ENCODE measurements around the gene LDLRAD3.

The LDLRAD3 gene

GRCh38 chr11:36216061-36216615, 272.3 kb downstream of the LDLRAD3 start:
- no peak for DNase-seq

- no peak for DNase-seq
Observed at GRCh38 chr11:36218283-36218921, 274.5 kb downstream of the LDLRAD3 start.

- no peak for DNase-seq
Observed at GRCh38 chr11:36219996-36220395, 276.1 kb downstream of the LDLRAD3 start.

GRCh38 chr11:36222831-36223635, 279.2 kb downstream of the LDLRAD3 start:
- no peak for DNase-seq

- no peak for DNase-seq
Observed at GRCh38 chr11:36224209-36224882, 280.5 kb downstream of the LDLRAD3 start.

- no peak for DNase-seq
Observed at GRCh38 chr11:36227044-36227443, 283.2 kb downstream of the LDLRAD3 start.

- no peak for DNase-seq
Observed at GRCh38 chr11:36228689-36229088, 284.8 kb downstream of the LDLRAD3 start.

GRCh38 chr11:36229091-36229705, 285.3 kb downstream of the LDLRAD3 start:
- no peak for DNase-seq

- DNase-seq, result no peak
Observed at GRCh38 chr11:36230779-36231699, 287.2 kb downstream of the LDLRAD3 start.

- no peak for DNase-seq
Observed at GRCh38 chr11:36233204-36233603, 289.3 kb downstream of the LDLRAD3 start.

GRCh38 chr11:36234825-36235224, 291.0 kb downstream of the LDLRAD3 start:
- DNase-seq, result no peak

- no peak for DNase-seq
Observed at GRCh38 chr11:36235750-36236149, 291.9 kb downstream of the LDLRAD3 start.

- no peak for DNase-seq
Observed at GRCh38 chr11:36237391-36237790, 293.5 kb downstream of the LDLRAD3 start.

GRCh38 chr11:36238036-36238631, 294.3 kb downstream of the LDLRAD3 start:
- no peak for DNase-seq

GRCh38 chr11:36238881-36239280, 295.0 kb downstream of the LDLRAD3 start:
- no peak for DNase-seq

- no peak for DNase-seq
Observed at GRCh38 chr11:36239636-36240035, 295.8 kb downstream of the LDLRAD3 start.

- DNase-seq, result no peak
Observed at GRCh38 chr11:36240173-36240572, 296.3 kb downstream of the LDLRAD3 start.

GRCh38 chr11:36240801-36241200, 296.9 kb downstream of the LDLRAD3 start:
- DNase-seq, result no peak

GRCh38 chr11:36241497-36241896, 297.6 kb downstream of the LDLRAD3 start:
- DNase-seq, result no peak

GRCh38 chr11:36243641-36244040, 299.8 kb downstream of the LDLRAD3 start:
- no peak for DNase-seq

- DNase-seq, result no peak
Observed at GRCh38 chr11:36247493-36247892, 303.6 kb downstream of the LDLRAD3 start.
